HAP-1 (cell line): ENCODE measurements around the gene MAP3K5.
"Not testable (repeated sequence)": the region's sequence is repeated elsewhere in the genome, so short reads cannot be mapped to it uniquely, and the experiment has no call there.

Source experiments
- DNase-seq, 2 experiments: peaks; one replicate each; pipeline ENCODE4 v3.0.0-alpha.2; 2016 to 2020; ENCODE audit warnings: low spot score in 2 of 2
- H3K27me3 ChIP-seq: fragments of 250-450 bp; sonication (Bioruptor Pico); 2 replicates; pipeline ENCODE4 v1.5.1; 2020; ENCODE audit warnings: low read depth, mild to moderate bottlenecking, moderate library complexity
- H3K36me3 ChIP-seq: fragments of 250-450 bp; sonication (Bioruptor Pico); replicated peaks from 2 replicates; pipeline ENCODE4 v1.5.1; 2020; ENCODE audit warnings: mild to moderate bottlenecking
- H3K4me1 ChIP-seq: fragments of 250-450 bp; sonication (Bioruptor Pico); 2 replicates; pipeline ENCODE4 v1.5.1; 2020; ENCODE audit warnings: mild to moderate bottlenecking
- H3K4me3 ChIP-seq: fragments of 250-450 bp; sonication (Bioruptor Pico); 2 replicates; pipeline ENCODE4 v1.5.1; 2020; ENCODE audit warnings: mild to moderate bottlenecking, moderate library complexity
- H3K9me3 ChIP-seq: fragments of 250-450 bp; sonication (Bioruptor Pico); 2 replicates; pipeline ENCODE4 v1.5.1; 2020; ENCODE audit warnings: mild to moderate bottlenecking, moderate library complexity
- in situ Hi-C: fragments of 300-500 bp; cut with MboI; formaldehyde crosslinking; loops from 3 replicates; pipeline ENCODE4 v1.14.3; 2020; ENCODE audit warnings: low sequenced_read_pairs, inconsistent platforms, mixed read lengths

Gene MAP3K5, protein sequence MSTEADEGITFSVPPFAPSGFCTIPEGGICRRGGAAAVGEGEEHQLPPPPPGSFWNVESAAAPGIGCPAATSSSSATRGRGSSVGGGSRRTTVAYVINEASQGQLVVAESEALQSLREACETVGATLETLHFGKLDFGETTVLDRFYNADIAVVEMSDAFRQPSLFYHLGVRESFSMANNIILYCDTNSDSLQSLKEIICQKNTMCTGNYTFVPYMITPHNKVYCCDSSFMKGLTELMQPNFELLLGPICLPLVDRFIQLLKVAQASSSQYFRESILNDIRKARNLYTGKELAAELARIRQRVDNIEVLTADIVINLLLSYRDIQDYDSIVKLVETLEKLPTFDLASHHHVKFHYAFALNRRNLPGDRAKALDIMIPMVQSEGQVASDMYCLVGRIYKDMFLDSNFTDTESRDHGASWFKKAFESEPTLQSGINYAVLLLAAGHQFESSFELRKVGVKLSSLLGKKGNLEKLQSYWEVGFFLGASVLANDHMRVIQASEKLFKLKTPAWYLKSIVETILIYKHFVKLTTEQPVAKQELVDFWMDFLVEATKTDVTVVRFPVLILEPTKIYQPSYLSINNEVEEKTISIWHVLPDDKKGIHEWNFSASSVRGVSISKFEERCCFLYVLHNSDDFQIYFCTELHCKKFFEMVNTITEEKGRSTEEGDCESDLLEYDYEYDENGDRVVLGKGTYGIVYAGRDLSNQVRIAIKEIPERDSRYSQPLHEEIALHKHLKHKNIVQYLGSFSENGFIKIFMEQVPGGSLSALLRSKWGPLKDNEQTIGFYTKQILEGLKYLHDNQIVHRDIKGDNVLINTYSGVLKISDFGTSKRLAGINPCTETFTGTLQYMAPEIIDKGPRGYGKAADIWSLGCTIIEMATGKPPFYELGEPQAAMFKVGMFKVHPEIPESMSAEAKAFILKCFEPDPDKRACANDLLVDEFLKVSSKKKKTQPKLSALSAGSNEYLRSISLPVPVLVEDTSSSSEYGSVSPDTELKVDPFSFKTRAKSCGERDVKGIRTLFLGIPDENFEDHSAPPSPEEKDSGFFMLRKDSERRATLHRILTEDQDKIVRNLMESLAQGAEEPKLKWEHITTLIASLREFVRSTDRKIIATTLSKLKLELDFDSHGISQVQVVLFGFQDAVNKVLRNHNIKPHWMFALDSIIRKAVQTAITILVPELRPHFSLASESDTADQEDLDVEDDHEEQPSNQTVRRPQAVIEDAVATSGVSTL (N-terminal part only)

DNA sequence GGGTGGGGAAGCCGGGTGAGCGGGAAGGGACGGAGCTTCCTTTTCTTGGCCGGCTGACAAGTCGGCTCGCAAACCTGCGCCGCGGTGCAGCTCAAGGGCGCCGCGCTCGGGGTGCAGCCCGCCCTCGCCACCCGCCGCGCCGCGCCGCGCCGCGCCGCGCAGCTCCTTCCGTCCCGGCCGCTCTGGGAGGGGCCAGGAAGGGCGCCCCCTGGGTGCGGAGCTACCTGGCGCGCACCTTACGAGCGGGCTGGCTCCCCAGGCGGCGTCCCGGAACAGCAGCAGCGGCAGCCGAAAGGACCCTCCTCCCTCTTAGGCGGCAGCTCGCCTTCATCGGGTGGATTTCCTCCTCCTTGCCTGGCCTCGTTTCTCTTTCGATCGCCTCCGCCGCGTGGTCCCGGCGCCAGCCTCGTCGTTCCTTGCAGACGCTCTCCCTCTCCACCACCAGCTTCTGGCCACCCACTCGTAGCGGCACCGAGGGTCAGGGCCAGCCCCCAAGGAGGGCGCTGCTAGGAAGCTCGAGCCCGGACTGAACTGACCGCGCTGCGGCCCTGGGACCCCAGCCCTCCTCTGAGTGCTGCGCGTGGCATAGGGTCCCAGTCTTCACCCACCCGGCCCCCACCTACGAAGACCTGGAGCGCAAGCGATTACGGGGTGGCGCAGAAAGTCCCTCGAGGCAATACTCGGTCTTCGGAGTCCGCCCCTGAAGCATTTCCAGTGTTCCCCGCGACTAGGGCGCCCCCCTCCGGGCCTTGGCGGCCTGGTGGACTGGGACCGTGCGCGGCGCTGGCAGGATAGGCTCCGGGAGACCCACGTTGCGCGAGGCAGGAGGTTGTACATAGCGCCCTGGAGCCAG, at the start of gene MAP3K5:
TSS of gene MAP3K5 (minus strand) at position 68 of the 853 bp plus-strand sequence. CDS start 320 bp downstream, outside the sequence.
- in situ Hi-C loops, result loop anchor here (5.0 to 25.0 kb wide), 2 partner anchors 150 to 505 kb away; partner anchors contain the start of gene BCLAF1
- peak; percentile 68 to 94 for DNase-seq
- no peaks in the 10 kb centered on the region for H3K27me3 ChIP-seq
- H3K4me1 ChIP-seq, result peaks cover 17% of the 10 kb centered on the region
- no peaks in the 10 kb centered on the region for H3K9me3 ChIP-seq
- H3K4me3 ChIP-seq, result peak within 1 kb of the TSS; percentile 67
- no peaks in the 10 kb centered on the region for H3K36me3 ChIP-seq

DNA sequence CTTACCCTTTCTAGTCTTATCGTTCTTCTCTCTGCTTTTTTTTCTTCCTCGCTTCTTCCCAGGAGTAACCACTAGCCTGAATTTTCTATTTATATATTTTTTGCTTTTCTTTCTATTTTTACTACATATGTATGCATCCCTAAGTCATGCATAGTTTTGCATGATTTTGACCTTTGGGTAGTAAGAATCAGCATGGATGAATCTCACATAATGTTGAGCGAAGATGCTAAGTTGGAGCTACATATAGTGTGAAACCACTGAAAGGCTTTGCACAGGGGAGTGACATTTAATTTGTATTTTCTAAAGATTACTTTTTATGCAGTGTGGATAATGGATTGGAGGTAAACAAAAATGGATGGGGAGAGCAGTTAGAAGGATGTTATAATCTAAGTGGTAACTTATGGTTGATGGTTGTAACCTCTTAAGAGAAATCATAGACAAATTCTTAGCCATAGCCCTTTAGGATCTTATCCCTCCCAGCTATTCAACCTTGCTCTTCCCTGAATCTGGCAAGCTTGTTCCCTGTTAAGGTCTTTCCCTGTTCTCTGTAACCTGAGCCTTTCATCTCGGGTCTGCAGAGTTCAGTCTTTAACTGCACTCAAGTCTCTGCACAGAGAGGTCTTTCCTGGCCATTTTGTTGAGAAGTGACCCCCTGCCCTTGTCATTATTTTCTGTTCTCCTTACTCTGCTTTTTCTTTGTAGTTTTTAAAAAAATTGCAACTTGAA, 48.2 kb upstream of the MAP3K5 start:
- Histone ChIP-seq H3K9me3 (no peaks in the 10 kb centered on the region), H3K4me3 (no peak overlapping the region), H3K36me3 (no peaks in the 10 kb centered on the region; the same call in 1 of the 2 replicates), H3K27me3 (no peaks in the 10 kb centered on the region), H3K4me1 (no peaks in the 10 kb centered on the region)
- DNase-seq, result no peak
- in situ Hi-C loops, result loop anchor here (25.0 kb wide), 1 partner anchor 797 kb away; no protein-coding TSS in a partner anchor

DNA sequence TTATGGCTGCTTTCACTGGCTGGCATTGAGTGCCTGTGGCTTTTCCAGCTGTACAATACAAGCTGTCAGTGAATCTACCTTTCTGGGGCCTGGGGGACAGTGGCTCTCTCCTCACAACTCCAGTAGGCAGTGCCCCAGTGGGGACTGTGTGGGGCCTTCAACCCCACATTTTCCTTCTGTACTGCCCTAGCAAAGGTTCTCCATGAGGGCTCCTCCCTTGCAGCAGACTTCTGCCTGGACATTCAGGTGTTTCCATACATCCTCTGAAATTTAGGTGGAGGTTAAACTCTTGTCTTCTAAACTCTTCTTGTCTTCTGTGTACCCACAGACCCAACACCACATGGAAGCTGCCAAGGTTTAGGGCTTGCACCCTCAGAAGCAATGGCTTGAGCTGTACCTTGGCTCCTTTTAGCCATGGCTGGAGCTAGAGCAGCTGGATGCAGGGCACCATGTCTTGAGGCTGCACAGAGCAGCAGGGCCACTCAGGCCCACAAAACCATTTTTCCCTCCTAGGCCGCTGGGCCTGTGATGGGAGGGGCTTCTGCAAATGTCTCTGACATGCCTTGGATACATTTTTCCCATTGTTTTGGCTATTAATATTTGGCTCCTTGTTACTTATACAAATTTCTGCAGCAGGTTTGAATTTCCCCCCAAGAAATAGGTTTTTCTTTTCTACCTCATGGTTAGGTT, 39.7 kb upstream of the MAP3K5 start:
- Histone ChIP-seq H3K4me3 (no peak overlapping the region), H3K27me3 (no peaks in the 10 kb centered on the region), H3K9me3 (peaks cover 14% of the 10 kb centered on the region), H3K4me1 (peaks cover 16% of the 10 kb centered on the region), H3K36me3 (peaks cover 16% of the 10 kb centered on the region)
- in situ Hi-C loops, result loop anchor here (25.0 kb wide), 1 partner anchor 805 kb away; no protein-coding TSS in a partner anchor
- no peak for DNase-seq

DNA sequence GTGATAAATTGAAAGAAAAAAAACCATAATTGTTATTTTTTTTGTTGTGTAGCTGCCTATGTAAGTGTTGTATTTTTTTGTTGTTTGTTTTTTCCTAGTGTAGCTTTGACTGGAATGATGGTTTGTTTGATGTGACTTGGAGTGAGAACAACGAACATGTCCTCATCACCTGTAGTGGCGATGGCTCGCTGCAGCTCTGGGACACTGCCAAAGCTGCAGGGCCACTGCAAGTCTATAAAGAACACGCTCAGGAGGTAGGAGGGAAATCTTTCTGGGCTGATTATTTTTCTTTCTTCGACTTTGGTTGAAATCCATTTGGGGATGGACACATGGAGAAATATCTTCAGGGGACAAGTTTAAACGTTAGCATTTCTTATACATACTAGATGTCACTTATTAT, 33.9 kb upstream of the MAP3K5 start:
- in situ Hi-C loops, result loop anchor here (25.0 kb wide), 1 partner anchor 811 kb away; no protein-coding TSS in a partner anchor
- H3K9me3 ChIP-seq, result peaks cover 3% of the 10 kb centered on the region; the same call in 1 of the 2 replicates
- DNase-seq, result no peak
- H3K4me3 ChIP-seq, result no peak overlapping the region
- no peaks in the 10 kb centered on the region for H3K27me3 ChIP-seq
- peaks cover 12% of the 10 kb centered on the region for H3K36me3 ChIP-seq
- peaks cover 25% of the 10 kb centered on the region for H3K4me1 ChIP-seq

DNA sequence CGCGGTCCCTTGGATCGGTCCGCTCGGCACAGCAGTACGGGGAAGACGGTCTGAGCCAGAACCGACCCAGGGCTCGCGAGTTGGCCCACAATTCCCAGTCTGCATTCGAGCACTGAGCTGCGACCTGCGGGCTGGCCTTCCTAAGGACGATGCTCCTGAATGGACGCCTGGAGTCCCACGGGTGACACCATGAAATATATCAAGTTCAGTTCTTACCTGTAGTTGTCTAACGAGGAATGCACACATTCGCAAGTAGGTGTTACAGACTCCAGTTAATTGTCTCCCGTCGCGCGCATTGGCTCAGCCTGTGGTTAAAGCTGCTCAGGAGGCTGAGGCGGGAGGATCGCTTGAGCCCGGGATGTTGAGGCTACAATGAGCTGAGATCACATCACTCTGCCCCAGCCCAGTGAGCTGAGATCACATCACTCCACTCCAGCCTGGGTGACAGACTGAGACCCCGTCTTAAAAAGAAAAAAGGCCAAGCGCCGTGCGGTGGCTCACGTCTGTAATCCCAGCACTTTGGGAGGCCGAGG, 30.9 kb upstream of the MAP3K5 start:
- H3K4me1 ChIP-seq, result peaks cover 11% of the 10 kb centered on the region
- no peaks in the 10 kb centered on the region for H3K9me3 ChIP-seq
- H3K4me3 ChIP-seq, result peak overlapping the region; percentile 39
- no peaks in the 10 kb centered on the region for H3K27me3 ChIP-seq
- in situ Hi-C loops, result no loop called here
- DNase-seq, result no peak
- 0 out of 2 replicates have a peak, but pooled peaks cover 4% of the 10 kb centered on the region for H3K36me3 ChIP-seq

DNA sequence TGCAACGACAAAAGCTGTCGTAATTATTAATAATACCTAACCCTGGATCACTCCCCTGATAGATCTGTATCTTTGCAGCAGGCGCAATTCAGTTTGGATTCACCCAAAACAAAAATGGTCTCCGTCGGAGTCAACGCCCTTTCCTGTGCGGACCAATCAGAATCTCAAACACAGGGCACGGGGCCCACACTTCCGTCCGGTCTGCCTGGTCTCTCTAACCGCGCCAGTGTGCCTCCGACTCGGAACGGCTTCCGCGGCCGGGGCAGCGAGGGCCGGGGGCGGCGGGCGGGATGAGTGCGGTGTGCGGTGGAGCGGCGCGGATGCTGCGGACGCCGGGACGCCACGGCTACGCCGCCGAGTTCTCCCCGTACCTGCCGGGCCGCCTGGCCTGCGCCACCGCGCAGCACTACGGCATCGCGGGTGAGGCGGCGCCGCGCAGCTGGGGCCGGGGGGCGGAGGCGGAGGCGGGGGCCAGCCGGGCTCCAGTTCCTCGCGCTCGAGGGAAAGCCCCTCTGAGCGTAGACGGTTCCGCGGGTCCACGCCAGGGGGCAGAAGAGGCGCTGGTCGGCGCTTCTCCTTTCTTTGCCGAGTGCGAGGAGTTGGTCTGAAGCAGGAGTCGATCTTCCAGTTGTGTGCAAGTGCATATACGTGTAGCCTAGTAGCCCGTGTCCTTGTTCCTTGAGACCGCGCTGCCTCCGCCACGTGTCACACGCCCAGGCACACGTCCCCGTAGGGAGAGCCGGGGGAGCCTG, 30.3 kb upstream of the MAP3K5 start, which contains the start of gene PEX7:
TSS of gene PEX7 (plus strand) at position 217 of the 752 bp plus-strand sequence. CDS start at position 291, 74 bp downstream.
- H3K9me3 ChIP-seq, result no peaks in the 10 kb centered on the region
- H3K27me3 ChIP-seq, result no peaks in the 10 kb centered on the region
- H3K36me3 ChIP-seq, result 0 out of 2 replicates have a peak, but pooled peaks cover 4% of the 10 kb centered on the region
- peak; percentile 88 to 92 for DNase-seq
- H3K4me1 ChIP-seq, result peaks cover 9% of the 10 kb centered on the region
- H3K4me3 ChIP-seq, result peak within 1 kb of the TSS; percentile 39
- in situ Hi-C loops, result no loop called here

DNA sequence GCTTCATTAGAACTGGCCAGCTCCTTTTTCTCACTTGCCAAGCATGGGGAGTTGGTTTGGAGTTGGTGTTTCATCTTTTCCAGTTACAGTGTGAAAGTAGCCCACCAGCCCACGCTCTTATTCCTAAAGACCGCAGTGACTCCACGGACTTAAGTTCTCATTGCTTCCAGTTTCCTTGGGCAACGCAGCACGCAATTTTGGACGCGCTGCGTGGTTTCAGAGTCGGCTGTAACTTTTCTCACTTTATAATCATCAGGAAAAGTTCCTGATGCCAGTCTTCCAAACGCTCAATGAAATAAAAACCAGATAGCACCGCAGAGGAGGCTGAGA, 29.7 kb upstream of the MAP3K5 start:
- Histone ChIP-seq H3K27me3 (no peaks in the 10 kb centered on the region), H3K36me3 (0 out of 2 replicates have a peak, but pooled peaks cover 4% of the 10 kb centered on the region), H3K4me3 (peak overlapping the region; percentile 39), H3K4me1 (peaks cover 9% of the 10 kb centered on the region), H3K9me3 (no peaks in the 10 kb centered on the region)
- no peak for DNase-seq
- in situ Hi-C loops, result no loop called here

DNA sequence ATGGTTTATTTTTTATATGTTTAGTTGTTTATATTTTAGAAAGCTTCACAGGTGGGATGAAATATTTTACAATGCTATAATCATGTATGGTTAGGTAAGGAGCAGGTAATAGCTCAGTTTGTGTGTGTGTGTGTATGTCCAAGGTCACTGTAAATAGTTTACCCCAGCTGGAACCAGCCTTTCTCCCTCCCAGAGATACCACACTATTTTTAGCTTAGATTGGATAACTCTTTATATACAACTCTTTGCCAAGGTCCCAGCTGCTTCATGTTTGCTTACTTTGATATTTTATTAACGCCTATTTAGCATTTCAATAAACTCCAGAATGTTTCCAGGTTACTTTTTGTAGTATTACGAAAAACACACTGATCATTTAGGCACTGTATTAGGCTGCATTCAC, 28.3 kb upstream of the MAP3K5 start:
- in situ Hi-C loops, result no loop called here
- H3K9me3 ChIP-seq, result no peaks in the 10 kb centered on the region
- no peak for DNase-seq
- H3K4me1 ChIP-seq, result peaks cover 9% of the 10 kb centered on the region
- no peaks in the 10 kb centered on the region for H3K27me3 ChIP-seq
- H3K36me3 ChIP-seq, result no peaks in the 10 kb centered on the region
- H3K4me3 ChIP-seq, result no peak overlapping the region

DNA sequence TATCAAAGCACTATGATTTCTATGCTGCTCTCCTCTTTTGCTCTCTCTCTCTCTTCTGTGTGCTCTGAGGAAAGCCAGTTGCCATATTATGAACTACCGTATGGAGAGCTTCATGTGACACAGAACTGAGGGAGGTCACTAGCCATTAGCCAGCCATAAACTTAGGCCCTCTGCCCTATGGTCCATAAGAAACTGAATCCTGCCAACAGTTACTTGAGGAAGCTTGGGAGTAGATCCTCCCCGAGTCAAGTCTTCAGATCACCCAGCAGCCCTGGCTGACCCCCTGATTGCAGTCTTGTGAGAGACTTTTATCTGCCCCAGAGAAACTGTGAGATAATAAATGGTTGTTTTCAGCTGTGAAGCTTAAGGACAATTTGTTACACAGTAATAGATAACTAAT, 24.4 kb upstream of the MAP3K5 start:
- Histone ChIP-seq H3K36me3 (no peaks in the 10 kb centered on the region), H3K9me3 (0 out of 2 replicates have a peak, but pooled peaks cover 2% of the 10 kb centered on the region), H3K4me1 (peaks cover 17% of the 10 kb centered on the region), H3K27me3 (no peaks in the 10 kb centered on the region), H3K4me3 (no peak overlapping the region)
- in situ Hi-C loops, result no loop called here
- no peak for DNase-seq

DNA sequence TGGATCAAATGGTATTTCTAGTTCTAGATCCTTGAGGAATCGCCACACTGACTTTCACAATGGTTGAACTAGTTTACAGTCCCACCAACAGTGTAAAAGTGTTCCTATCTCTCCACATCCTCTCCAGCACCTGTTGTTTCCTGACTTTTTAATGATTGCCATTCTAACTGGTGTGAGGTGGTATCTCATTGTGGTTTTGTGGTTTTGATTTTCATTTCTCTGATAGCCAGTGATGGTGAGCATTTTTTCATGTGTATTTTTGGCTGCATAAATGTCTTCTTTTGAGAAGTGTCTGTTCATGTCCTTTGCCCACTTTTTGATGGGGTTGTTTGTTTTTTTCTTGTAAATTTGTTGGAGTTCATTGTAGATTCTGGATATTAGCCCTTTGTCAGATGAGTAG, 23.3 kb upstream of the MAP3K5 start:
- DNase-seq, H3K36me3 ChIP-seq, H3K9me3 ChIP-seq, H3K27me3 ChIP-seq, in situ Hi-C loops, H3K4me3 ChIP-seq: not testable (repeated sequence)
- H3K4me1 ChIP-seq, result peaks cover 22% of the 10 kb centered on the region

DNA sequence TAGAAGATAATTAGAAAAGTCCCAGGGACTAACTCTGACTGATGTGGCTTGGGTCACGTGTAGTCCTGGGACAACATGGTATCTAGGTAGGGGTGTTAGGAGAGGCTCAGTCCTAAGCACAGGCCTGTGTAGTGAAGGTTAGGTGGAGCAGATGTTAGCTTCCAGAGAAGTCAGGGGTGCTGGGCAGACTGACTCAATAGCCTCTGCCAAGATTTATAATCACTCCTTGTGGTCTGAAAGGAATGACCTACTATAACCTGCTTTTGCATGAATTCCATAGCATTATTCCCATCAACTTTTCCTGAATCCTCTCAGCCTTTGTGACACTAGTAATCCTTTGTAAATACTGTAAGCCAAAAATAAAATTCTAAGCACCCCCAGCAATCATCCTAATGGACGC, 19.9 kb upstream of the MAP3K5 start:
- peak; percentile 65 to 91 for DNase-seq
- Histone ChIP-seq H3K4me1 (peaks cover 22% of the 10 kb centered on the region), H3K27me3 (no peaks in the 10 kb centered on the region), H3K4me3 (no peak overlapping the region), H3K36me3 (no peaks in the 10 kb centered on the region), H3K9me3 (0 out of 2 replicates have a peak, but pooled peaks cover 2% of the 10 kb centered on the region)
- in situ Hi-C loops, result no loop called here
